Ishikawa (cell line): Measurements from ENCODE around the gene GNG11.

Experiments used
- CEBPB ChIP-seq: IDR thresholded peaks from 2 replicates; pipeline ENCODE4 v1.6.1; 2012
- CREB1 ChIP-seq: IDR thresholded peaks from 2 replicates; pipeline ENCODE4 v1.6.1; 2012; ENCODE audit warnings: low read depth
- EGR1 ChIP-seq: IDR thresholded peaks from 2 replicates; pipeline ENCODE4 v1.6.1; 2012
- EP300 ChIP-seq: IDR thresholded peaks from 2 replicates; pipeline ENCODE4 v1.6.1; 2012; ENCODE audit warnings: borderline replicate concordance
- FOXM1 ChIP-seq: IDR thresholded peaks from 2 replicates; pipeline ENCODE4 v1.6.1; 2012; ENCODE audit warnings: low read depth, borderline replicate concordance
- NFIC ChIP-seq: IDR thresholded peaks from 2 replicates; pipeline ENCODE4 v1.6.1; 2012
- RAD21 ChIP-seq: IDR thresholded peaks from 2 replicates; pipeline ENCODE4 v1.6.1; 2012; ENCODE audit warnings: low read depth
- TAF1 ChIP-seq: IDR thresholded peaks from 2 replicates; pipeline ENCODE4 v1.6.1; 2012; ENCODE audit warnings: low read depth, mild to moderate bottlenecking
- TCF12 ChIP-seq: IDR thresholded peaks from 2 replicates; pipeline ENCODE4 v1.6.1; 2012; ENCODE audit warnings: low read depth
- TEAD4 ChIP-seq: IDR thresholded peaks from 2 replicates; pipeline ENCODE4 v1.6.1; 2012
- YY1 ChIP-seq: IDR thresholded peaks from 2 replicates; pipeline ENCODE4 v1.6.1; 2012; ENCODE audit warnings: low read depth
- ZBTB7A ChIP-seq: IDR thresholded peaks from 2 replicates; pipeline ENCODE4 v1.6.1; 2012; ENCODE audit warnings: low read depth
- TF ChIP-seq, protein P1 (sequence below): IDR thresholded peaks from 2 replicates; pipeline ENCODE4 v1.6.1; 2012
- TF ChIP-seq, protein P2 (sequence below): IDR thresholded peaks from 2 replicates; pipeline ENCODE4 v1.6.1; 2012; ENCODE audit warnings: low read depth, mild to moderate bottlenecking
- TF ChIP-seq, protein P3 (sequence below): IDR thresholded peaks from 2 replicates; pipeline ENCODE4 v1.6.1; 2012

The GNG11 gene

DNA sequence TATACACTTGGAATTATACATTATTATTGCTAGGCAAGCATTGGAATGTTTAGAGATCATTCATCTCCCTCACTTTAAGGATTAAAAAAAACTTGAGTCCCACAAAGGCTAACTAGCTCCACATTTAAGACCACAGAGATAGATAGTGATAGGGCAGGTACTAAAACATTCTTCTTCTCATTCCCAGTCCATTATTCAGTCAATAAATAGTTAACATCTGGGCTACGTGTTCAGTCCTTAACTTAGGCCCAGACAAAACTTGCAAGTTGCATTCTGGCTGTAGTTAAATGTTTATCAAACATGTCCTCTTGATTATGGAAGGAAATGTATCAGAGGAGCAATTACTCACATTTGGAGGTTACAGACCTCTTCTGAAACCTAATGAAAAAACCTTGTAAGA lies 2.4 kb downstream of the GNG11 start:
- no peak for TF ChIP-seq EP300
- TF ChIP-seq, protein P1, sequence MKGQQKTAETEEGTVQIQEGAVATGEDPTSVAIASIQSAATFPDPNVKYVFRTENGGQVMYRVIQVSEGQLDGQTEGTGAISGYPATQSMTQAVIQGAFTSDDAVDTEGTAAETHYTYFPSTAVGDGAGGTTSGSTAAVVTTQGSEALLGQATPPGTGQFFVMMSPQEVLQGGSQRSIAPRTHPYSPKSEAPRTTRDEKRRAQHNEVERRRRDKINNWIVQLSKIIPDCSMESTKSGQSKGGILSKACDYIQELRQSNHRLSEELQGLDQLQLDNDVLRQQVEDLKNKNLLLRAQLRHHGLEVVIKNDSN = no peak
- TF ChIP-seq YY1 = no peak
- TF ChIP-seq NFIC = no peak
- no peak for TF ChIP-seq CEBPB
- TF ChIP-seq CREB1 = no peak
- TF ChIP-seq, protein P2, sequence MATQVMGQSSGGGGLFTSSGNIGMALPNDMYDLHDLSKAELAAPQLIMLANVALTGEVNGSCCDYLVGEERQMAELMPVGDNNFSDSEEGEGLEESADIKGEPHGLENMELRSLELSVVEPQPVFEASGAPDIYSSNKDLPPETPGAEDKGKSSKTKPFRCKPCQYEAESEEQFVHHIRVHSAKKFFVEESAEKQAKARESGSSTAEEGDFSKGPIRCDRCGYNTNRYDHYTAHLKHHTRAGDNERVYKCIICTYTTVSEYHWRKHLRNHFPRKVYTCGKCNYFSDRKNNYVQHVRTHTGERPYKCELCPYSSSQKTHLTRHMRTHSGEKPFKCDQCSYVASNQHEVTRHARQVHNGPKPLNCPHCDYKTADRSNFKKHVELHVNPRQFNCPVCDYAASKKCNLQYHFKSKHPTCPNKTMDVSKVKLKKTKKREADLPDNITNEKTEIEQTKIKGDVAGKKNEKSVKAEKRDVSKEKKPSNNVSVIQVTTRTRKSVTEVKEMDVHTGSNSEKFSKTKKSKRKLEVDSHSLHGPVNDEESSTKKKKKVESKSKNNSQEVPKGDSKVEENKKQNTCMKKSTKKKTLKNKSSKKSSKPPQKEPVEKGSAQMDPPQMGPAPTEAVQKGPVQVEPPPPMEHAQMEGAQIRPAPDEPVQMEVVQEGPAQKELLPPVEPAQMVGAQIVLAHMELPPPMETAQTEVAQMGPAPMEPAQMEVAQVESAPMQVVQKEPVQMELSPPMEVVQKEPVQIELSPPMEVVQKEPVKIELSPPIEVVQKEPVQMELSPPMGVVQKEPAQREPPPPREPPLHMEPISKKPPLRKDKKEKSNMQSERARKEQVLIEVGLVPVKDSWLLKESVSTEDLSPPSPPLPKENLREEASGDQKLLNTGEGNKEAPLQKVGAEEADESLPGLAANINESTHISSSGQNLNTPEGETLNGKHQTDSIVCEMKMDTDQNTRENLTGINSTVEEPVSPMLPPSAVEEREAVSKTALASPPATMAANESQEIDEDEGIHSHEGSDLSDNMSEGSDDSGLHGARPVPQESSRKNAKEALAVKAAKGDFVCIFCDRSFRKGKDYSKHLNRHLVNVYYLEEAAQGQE = no peak
- TF ChIP-seq FOXM1 = no peak
- no peak for TF ChIP-seq RAD21
- TF ChIP-seq TAF1 = no peak

DNA sequence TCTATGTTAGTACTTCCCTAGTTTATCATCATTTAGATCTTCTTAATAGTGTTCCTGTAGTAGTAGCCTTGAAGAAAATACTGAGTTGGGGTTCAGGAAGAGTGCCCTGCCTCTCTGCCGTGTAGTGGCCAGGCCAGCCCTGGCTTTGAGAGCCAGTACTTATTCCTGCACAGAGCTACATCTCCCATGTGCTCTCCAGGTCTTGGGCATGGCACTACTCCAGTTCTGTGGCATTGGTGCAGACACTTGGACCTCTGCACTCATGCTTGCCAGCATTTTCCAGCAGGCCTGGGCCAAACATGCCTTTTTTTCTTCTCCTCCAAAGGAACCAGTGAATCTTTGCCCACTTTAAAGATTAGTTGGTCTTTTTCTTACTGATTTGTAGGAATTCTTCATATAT lies 5.3 kb downstream of the GNG11 start:
- TF ChIP-seq RAD21 = no peak
- no peak for TF ChIP-seq CREB1
- TF ChIP-seq YY1 = no peak
- TF ChIP-seq FOXM1 = no peak
- no peak for TF ChIP-seq EGR1
- TF ChIP-seq, protein P1 = no peak
- no peak for TF ChIP-seq TAF1
- TF ChIP-seq, protein P2 = no peak
- TF ChIP-seq NFIC = no peak
- no peak for TF ChIP-seq CEBPB

DNA sequence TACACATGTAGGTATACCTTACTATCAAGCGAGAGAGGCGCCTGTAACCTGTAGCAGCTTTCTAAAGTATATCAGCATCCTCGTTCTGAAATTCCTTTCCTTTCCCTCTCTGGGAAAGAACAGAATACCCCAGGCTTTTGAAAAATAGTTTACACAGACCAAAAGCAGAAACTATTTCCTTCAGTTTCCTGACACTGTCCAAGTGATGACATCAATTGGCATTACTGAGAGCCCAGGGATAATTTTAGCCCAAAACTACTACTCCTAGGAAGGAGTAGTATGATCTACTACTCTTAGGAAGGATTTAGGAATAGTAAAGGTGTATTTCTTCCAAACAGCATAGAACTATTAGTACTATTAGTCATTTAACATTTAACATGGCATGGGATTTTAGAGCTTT lies 6.0 kb downstream of the GNG11 start:
- TF ChIP-seq, protein P1 = no peak

DNA sequence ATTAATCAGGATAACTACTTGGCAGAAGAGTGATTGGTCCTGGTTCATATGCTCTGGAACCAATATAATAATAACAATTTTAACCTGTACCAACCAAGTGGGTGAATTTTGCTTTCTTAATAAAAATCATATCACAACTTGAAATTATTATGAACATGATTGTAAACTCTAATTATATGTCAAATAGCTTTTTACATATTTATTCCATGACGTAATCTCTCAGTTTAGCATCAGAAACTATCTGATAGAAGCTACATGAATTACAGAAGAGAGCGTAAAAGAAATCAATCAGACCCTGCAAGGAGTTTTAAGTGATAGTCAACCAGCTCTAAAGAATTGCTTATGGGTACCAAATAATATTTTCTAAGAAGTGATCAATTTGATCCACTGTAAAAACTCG lies 10.1 kb downstream of the GNG11 start:
- TF ChIP-seq, protein P2 = no peak
- no peak for TF ChIP-seq YY1

DNA sequence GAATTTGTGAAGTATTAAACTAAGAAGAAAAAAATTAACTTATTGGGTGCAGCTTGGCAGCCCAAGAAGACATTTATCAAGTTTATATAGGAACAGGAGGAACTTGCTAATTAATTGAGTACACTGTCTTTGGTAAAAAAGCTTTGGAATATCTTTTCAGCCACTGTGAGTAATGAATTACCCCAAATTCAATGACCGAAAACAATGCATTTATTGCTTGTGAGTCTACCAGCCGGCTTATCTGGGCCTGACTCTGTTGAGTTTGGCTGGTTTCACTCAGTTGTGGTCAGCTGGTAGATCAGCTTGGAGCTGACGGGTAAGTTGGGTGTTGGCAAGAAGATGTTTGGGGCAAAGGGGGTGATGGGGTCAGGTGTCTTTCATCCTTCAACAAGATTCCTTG lies 11.6 kb downstream of the GNG11 start:
- TF ChIP-seq ZBTB7A (no peak), EGR1 (no peak), TAF1 (no peak), TCF12 (no peak), YY1 (no peak), CREB1 (no peak), EP300 (no peak), TEAD4 (no peak), NFIC (no peak), FOXM1 (no peak), RAD21 (no peak)
- TF ChIP-seq, protein P2 = no peak
- TF ChIP-seq, protein P3, sequence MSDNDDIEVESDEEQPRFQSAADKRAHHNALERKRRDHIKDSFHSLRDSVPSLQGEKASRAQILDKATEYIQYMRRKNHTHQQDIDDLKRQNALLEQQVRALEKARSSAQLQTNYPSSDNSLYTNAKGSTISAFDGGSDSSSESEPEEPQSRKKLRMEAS = no peak
- TF ChIP-seq, protein P1 = no peak
